RWPE1 (cell line): ENCODE results near the gene COX8A.
"Not testable (repeated sequence)": the region's sequence is repeated elsewhere in the genome, so short reads cannot be mapped to it uniquely, and the experiment has no call there.

Experiments used
- CTCF ChIA-PET: fragments of 350-600 bp; sonication (Branson Sonifier 250); formaldehyde crosslinking; extraction: SDS; loops from one replicate; lab custom pipeline; 2021; lab: Yijun Ruan, JAX
- POLR2A ChIA-PET: fragments of 400-600 bp; formaldehyde crosslinking; extraction: SDS; loops from one replicate; lab custom pipeline; 2020; ENCODE audit warnings: antibody characterized with exemption; ENCODE audit not compliant: low non-redundant PET; lab: Yijun Ruan, JAX
- DNase-seq: peaks from one replicate; pipeline ENCODE4 v3.0.0; 2012; ENCODE audit warnings: low spot score
- H3K27ac ChIP-seq: fragments of 450-650 bp; 2 replicates; pipeline ENCODE4 v1.5.1; 2017
- CTCF ChIP-seq: fragments of 450-650 bp; conservative IDR thresholded peaks from 2 replicates; pipeline ENCODE4 v1.5.1; 2017; ENCODE audit warnings: low read depth, mild to moderate bottlenecking

The COX8A gene

DNA sequence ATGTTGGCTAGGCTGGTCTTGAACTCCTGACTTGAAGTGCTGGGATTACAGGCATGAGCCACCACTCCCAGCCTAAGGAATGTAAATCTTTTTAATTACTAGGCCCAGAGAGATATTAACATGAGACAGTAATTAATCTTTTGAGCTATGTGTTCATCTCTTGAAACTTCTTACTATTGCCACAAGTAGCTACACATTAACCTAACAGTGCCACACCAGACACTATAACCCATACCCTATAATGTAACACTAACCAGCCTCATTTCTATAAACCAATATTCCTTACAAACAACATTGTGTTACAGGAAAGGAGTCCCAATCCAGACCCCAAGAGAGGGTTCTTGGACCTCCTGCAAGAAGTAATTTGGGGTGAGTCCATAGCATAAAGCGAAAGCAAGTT lies 8.0 kb upstream of the COX8A start:
- no peak for TF ChIP-seq CTCF
- CTCF ChIA-PET, result no interaction called here
- POLR2A ChIA-PET, result no interaction called here

GRCh38 chr11:63969461-63969860 lies 5.0 kb upstream of the COX8A start:
- no peak overlapping the region for H3K27ac ChIP-seq
- no peak for DNase-seq
- ChIA-PET POLR2A (no interaction called here), CTCF (interaction anchor here (1.0 kb wide), 1 partner anchor 53 kb away, joined by 4 read pairs; no protein-coding TSS in a partner anchor)
- TF ChIP-seq CTCF, result no peak

More for the DNA sequence above, 8.0 kb upstream of the COX8A start:
- no peak overlapping the region for H3K27ac ChIP-seq
- DNase-seq, result no peak

DNA sequence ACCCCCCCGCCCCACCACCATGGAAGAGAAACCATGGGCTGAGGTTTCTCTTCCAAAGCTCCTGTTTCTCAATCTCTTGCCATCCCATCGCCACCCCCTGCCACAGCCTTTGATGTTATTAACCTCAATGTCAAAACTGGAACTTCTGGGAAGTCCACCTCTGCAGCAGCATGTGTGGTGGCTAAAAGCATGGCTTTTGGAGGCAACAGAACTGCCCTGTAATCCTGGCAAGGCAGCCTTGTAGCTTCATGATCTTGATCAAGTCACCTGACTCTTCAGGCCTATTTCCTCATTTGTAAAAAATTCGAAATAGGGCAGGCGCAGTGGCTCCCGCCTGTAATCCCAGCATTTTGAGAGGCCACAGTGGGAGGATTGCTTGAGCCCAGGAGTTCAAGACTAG lies 3.5 kb upstream of the COX8A start:
- POLR2A ChIA-PET, result no interaction called here
- no peak overlapping the region; the same call in 1 of the 2 replicates for H3K27ac ChIP-seq
- CTCF ChIA-PET, result no interaction called here
- no peak for DNase-seq
- no peak for TF ChIP-seq CTCF

DNA sequence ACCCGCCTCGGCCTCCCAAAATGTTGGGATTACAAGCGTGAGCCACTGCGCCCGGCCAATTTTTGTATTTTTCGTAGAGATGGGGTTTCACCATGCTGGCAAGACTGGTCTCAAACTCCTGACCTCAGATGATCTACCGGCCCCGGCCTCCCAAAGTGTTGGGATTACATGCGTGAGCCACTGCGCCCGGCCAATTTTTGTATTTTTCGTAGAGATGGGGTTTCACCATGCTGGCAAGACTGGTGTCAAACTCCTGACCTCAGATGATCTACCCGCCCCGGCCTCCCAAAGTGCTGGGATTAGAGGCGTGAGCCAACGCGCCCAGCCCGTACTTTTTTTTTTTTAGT lies 535 bp upstream of the COX8A start:
- POLR2A ChIA-PET, result not testable (repeated sequence)

GRCh38 chr11:63978551-63979239 lies 4.3 kb downstream of the COX8A start:
- TF ChIP-seq CTCF, result no peak
- POLR2A ChIA-PET, result interaction anchor here (0.7 kb wide), 1 partner anchor 130 kb away, joined by 5 read pairs; no protein-coding TSS in a partner anchor
- DNase-seq, result no peak
- peak overlapping the region; percentile 94 for H3K27ac ChIP-seq
- CTCF ChIA-PET, result no interaction called here

More for the DNA sequence above, 535 bp upstream of the COX8A start:
- CTCF ChIA-PET, DNase-seq: not testable (repeated sequence)
- peak overlapping the region; percentile 94 for H3K27ac ChIP-seq

- H3K27ac ChIP-seq, result peak overlapping the region; percentile 94
- no peak for TF ChIP-seq CTCF
- ChIA-PET CTCF (no interaction called here), POLR2A (interaction anchor here (0.7 kb wide), 2 partner anchors 154 to 352 kb away, joined by 5 read pairs; no protein-coding TSS in a partner anchor)
- DNase-seq, result no peak
Measured at GRCh38 chr11:63979426-63979825, 5.0 kb downstream of the COX8A start.

GRCh38 chr11:63985812-63986155 lies 11.4 kb downstream of the COX8A start:
- POLR2A ChIA-PET, result no interaction called here

More at GRCh38 chr11:63985812-63986155, 11.4 kb downstream of the COX8A start:
- CTCF ChIA-PET, result interaction anchor here (1.0 kb wide), 1 partner anchor 160 kb away, joined by 3 read pairs; no protein-coding TSS in a partner anchor
- DNase-seq, result no peak
- H3K27ac ChIP-seq, result peak overlapping the region; percentile 94
- TF ChIP-seq CTCF, result no peak
